ENCODE results near the gene LRP1B.

LRP1B gene

DNA sequence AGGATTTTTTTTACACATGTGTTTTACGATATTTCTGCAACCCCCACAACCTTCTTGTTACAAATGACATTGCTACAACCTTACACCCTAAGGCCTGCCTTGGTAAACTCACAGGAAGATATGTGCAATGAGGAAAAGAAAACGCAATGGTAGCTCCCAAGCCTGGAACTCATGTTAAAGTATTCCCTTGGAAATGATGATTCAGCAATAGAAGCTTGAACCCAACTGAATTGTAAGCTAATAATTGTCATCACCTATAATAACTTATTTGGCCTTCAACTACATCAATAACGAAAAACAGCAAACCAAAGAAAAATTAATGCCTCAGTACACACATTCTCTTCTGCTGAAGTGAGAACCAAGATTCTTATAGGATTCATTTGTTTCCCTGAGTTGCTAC is 491.0 kb downstream of the LRP1B start:
- DNase-seq, result no peak

GRCh38 chr2:141633132-141633531 is 497.7 kb downstream of the LRP1B start:
- no peak for DNase-seq

DNA sequence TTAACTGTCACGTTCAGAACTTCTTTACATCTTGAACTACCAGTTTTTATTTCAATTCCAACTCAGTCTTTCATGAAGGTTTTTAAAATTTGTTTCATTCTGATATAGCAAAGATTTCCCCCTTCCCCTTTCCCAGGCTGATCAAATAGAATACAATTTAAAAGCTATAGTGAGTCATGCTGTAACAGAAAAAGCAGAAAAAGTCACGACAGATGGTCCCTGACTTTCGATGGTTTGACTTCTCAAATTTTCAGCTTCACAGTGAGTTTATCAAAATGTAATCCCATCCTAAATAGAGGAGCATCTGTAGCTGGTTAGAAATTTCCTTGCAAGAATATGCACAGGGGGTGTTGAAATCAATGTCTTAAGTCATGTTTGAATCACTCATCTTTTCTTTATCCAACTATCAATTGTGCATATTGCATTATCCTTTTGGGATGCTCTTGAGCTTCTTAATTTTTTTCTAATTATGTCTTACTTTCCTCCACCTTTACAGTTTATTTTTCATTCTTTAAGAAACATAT is 500.3 kb downstream of the LRP1B start:
- DNase-seq, result no peak

DNA sequence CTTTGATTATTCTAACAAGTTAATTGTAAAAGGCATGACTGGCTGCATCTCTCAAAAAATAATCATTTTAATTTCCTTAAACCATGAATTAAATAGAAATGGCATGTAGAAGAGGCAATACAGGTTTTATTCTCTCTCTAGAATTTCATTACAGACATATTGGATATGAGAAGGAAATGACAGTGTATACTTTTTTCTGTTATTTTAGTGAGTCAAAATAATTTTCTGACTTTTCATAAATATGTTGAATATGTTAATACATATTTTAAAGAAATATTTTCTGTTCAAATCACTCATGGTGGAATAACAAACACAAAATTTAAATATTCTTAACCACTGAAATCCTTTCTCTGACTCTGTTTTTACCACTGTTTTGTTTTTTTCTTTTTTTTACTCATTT is 510.4 kb downstream of the LRP1B start:
- DNase-seq, result no peak

DNA sequence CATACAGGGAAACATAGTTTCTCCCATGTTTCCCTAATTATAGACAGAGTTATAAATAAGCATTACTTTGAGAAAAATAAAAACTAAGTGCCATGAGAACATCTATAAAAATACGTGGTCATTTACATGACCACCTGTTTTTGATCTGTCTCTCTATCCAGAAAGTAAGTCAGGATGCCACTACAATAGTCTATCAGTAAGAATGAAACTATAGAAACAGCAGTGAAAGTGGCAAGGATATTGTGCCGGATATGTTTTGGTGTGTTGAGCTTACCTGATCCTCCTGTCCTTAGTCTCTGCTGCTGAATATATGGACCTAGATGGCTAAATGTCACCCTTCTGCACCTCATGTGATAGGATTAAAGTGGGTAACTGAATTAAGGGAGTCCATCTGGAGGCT is 512.4 kb downstream of the LRP1B start:
- no peak for DNase-seq

DNA sequence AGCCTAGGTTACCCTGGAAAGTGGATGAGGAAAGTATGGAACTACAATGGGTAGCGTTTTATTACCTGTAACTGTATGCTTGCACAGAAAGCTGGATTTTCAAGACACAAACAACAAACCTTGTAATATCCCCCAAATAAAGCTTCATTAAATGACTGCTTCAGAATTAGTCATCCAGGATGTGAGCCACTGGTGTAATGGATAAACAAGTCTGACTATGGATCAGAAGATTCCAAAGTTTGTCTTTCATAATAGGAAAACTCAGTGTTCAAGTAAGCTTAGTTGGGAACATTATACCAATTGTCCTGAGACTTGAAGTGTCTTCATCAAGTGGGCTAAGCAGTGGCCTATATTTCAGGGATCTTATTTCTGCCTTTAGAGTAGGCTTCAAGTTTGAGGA is 518.8 kb downstream of the LRP1B start:
- DNase-seq, result no peak

DNA sequence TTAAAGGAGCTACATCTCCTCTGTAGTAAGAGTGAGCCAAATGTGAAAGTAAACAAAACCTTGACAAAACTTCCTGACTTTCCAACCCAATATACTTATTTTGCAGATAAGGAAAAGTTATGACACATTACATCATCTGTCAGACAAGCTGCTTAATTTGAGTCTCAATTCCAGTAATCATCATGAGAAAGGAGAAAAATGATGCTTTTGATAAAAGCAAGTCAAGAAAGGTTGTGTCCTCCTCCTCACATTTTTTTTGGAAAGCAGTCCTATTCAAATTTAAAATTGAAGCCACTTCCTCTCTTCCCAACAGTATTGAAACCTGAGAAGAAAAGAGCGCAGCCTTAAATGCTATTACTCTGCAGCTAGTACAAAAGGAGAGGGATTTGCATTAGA is 519.6 kb downstream of the LRP1B start:
- DNase-seq, result no peak

GRCh38 chr2:141610564-141611175 is 520.1 kb downstream of the LRP1B start:
- no peak for DNase-seq

DNA sequence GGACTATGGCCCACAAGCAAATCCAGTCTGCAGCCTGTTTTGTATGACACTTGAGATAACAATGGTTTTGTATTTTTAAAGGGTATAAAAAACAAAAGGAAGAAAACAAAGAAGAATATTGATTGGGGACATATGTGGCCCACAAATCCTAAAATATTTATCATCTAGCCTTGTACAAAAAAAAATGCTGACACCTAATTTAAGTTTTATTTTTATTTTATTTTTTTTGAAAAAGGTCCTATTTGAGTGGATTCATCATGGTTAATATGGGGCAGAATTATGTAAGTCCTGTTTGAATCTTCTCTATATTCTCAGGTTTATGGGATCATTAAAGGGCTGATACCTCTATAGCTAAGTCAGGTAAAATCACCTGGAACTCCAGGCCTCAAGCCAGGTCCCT is 525.7 kb downstream of the LRP1B start:
- no peak for DNase-seq

- DNase-seq, result no peak
Measured at GRCh38 chr2:141601511-141602152, 529.2 kb downstream of the LRP1B start.

- DNase-seq, result no peak
Measured at GRCh38 chr2:141599721-141600120, 531.1 kb downstream of the LRP1B start.

DNA sequence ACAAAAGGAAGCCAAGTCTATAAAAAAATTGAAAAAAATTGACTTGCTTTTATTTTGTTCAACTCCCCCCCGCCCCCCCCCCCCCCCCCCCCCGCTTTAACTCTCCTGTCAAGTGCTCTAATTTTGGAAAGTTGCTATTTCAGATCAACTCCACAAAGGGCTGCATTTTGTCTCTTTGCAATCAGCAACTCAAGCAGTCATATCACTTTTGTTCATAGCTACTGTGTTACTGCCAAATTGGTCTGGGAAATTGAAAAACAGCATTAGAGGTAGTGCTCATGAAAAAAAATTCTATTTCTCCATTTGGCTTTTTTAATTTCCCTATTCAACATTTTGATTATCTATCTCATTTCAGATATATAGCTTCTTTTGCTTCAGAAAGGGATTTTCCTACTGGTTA is 531.8 kb downstream of the LRP1B start:
- no peak for DNase-seq

DNA sequence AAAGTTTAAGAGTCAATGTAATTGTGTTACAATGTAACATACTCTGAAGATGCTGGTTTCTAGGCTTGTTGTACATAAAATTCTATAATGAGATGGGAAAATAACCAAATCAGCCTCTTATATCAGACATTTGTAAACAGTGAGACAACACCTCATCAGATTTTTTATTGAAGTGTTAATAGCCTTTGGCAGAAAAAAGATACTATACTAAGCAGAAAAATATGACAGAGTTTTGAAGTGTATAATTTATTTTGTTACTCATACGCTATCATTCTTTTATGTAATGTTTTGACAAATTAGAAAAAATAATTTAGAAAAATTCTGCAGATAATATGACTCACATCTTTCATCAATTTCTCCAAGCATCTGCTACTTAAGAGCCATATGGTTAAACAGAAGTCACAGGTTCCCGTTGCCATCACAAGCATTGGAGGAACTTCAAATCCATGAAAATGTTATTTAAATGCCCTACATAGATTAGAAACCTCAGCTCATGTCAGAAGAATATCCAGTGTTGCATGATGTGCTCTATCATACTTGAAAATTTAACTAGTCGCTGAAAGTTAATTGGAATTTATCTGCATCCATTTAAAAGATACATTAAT is 535.4 kb downstream of the LRP1B start:
- DNase-seq, result no peak

- no peak for DNase-seq
Measured at GRCh38 chr2:141591787-141592186, 539.0 kb downstream of the LRP1B start.

GRCh38 chr2:141590620-141591019 is 540.2 kb downstream of the LRP1B start:
- no peak for DNase-seq

DNA sequence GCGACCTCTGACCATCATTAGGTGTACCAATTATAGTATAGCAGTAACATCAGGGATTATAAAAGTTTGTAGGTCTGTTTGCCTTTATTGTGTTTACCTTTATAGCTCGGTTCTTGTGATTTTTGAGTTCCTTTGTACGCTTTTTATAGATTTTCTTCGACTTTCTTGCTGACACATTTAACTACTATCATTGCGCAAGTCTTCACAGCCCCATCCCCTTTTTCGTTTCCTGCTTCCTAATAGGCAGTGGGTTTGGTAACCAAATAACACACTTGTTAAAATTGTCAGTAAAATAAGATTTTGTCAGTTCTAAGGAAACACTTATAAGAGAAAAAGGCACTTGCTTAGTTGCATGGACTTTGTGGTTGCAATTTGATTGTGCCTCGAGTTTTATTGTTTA is 541.5 kb downstream of the LRP1B start:
- no peak for DNase-seq

DNA sequence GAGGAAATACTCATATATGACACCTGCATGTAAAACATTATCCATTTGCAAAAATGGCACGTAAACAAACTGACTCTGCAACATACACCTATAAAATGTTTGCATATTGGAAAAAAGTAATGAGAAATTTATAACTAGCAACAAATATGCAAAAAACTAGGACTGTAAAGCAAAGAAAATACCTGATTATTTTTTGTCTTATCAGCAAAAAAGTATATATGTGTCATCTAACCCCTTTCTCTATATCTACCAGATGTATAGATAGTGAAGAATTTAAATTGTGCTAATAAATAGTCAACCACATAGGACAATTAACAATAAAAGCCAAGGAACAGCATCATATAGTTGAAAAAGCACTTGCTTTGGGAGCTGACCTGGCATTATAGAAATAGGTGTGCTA is 543.8 kb downstream of the LRP1B start:
- DNase-seq, result no peak

DNA sequence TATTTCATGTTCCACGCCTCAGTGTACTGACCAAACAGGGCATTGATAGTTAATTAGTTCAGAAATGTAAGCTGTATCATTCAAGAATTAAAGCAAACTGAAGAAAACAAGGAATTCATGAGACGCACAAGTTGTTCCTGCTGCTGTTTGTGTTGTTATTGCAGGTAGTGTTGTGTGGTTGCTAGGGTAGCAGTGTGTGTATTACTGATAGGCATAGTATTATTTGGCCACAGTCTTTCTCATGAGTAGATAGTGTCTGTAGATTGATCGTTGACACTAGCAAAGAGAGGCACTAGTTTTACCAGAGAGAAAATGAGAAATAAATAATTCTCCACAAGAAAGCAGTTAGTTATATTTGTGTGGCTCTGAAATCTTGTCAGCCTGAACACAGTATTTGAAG is 548.6 kb downstream of the LRP1B start:
- no peak for DNase-seq

- no peak for DNase-seq
Measured at GRCh38 chr2:141579071-141579470, 551.7 kb downstream of the LRP1B start.

GRCh38 chr2:141570474-141571131 is 560.2 kb downstream of the LRP1B start:
- no peak for DNase-seq

DNA sequence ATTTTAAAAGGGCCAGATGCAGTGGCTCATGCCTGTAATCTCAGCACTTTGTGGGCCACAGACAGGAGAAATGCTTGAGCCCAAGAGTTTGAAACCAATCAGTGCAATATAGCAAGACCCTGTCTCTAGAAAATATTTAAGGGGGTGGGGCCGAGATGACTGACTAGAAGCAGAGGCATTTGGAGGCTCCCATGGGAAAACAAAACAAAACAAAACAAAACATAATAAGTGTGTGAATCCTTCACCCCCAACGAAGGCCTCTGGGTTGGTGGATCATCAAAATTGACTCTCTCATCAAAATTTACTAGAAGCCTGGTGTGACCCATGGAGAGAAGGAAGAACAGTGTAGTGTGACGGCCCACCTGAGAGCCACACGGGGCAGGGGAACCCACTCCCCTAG is 560.9 kb downstream of the LRP1B start:
- no peak for DNase-seq

- DNase-seq, result no peak
Measured at GRCh38 chr2:141565597-141565996, 565.2 kb downstream of the LRP1B start.

DNA sequence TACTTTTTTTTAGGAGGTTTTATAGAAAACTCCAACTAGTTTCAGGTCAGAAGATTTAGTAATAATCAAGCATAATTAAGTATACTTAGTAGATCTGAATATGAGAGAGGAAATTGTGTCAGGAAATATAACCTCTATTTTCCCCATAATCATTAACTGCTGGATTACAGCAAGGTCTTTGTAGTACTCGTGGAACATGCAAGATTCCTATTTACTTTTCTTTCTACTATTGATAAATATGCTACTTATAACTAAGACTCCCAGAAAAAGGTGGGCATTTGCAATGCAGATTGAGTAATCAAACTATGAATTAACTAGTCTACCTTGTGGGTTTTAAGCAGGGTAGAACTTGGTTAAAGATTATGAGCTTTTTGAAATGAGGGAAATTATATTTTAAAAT is 570.1 kb downstream of the LRP1B start:
- no peak for DNase-seq
